Astrocyte of the cerebellum (primary cell): ENCODE data around the gene FAM217A.

Experiments used
- DNase-seq: peaks from one replicate; pipeline ENCODE4 v3.0.0-alpha.2; 2011; ENCODE audit warnings: low read depth
- H3K4me3 ChIP-seq: 2 replicates; pipeline ENCODE4 v1.5.1; 2011; ENCODE audit warnings: mild to moderate bottlenecking, low read depth, low read length, moderate library complexity
- CTCF ChIP-seq: IDR thresholded peaks from 2 replicates; pipeline ENCODE4 v1.5.1; 2012; ENCODE audit warnings: low read length, low read depth, moderate library complexity, mild to moderate bottlenecking; ENCODE audit errors: missing control alignments
- in situ Hi-C: cut with HindIII; loops from 2 replicates; pipeline ENCODE4 v1.10.0; 2017; ENCODE audit warnings: low sequenced_read_pairs

Gene FAM217A

GRCh38 chr6:4088704-4089103 lies 9.8 kb upstream of the FAM217A start:
- H3K4me3 ChIP-seq = no peak overlapping the region
- TF ChIP-seq CTCF = no peak
- in situ Hi-C loops = no loop called here
- no peak for DNase-seq

GRCh38 chr6:4085332-4085700 lies 6.4 kb upstream of the FAM217A start:
- in situ Hi-C loops = no loop called here
- no peak for DNase-seq

GRCh38 chr6:4084444-4085331 lies 5.8 kb upstream of the FAM217A start:
- no peak for DNase-seq
- no peak overlapping the region for H3K4me3 ChIP-seq
- in situ Hi-C loops = no loop called here
- TF ChIP-seq CTCF = no peak

More at GRCh38 chr6:4085332-4085700, 6.4 kb upstream of the FAM217A start:
- TF ChIP-seq CTCF = no peak
- H3K4me3 ChIP-seq = no peak overlapping the region

GRCh38 chr6:4074478-4075235 lies 4.3 kb downstream of the FAM217A start:
- no peak for DNase-seq
- no peak for TF ChIP-seq CTCF
- in situ Hi-C loops = no loop called here
- no peak overlapping the region for H3K4me3 ChIP-seq

- DNase-seq = no peak
- in situ Hi-C loops = no loop called here
- H3K4me3 ChIP-seq = no peak overlapping the region
- no peak for TF ChIP-seq CTCF
Observed at GRCh38 chr6:4071330-4071729, 7.6 kb downstream of the FAM217A start.

GRCh38 chr6:4069199-4069598 lies 9.7 kb downstream of the FAM217A start:
- DNase-seq = no peak
- in situ Hi-C loops = no loop called here
- TF ChIP-seq CTCF = no peak
- no peak overlapping the region for H3K4me3 ChIP-seq
